GM21619 (cell line): ENCODE results near the gene PAQR3.

ENCODE experiments used
- ATAC-seq: cut with Tn5 transposase; IDR thresholded peaks from one replicate; pipeline ENCODE4 v1.9.1; 2021; ENCODE audit not compliant: unreplicated experiment

The PAQR3 gene, protein sequence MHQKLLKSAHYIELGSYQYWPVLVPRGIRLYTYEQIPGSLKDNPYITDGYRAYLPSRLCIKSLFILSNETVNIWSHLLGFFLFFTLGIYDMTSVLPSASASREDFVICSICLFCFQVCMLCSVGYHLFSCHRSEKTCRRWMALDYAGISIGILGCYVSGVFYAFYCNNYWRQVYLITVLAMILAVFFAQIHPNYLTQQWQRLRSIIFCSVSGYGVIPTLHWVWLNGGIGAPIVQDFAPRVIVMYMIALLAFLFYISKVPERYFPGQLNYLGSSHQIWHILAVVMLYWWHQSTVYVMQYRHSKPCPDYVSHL

DNA sequence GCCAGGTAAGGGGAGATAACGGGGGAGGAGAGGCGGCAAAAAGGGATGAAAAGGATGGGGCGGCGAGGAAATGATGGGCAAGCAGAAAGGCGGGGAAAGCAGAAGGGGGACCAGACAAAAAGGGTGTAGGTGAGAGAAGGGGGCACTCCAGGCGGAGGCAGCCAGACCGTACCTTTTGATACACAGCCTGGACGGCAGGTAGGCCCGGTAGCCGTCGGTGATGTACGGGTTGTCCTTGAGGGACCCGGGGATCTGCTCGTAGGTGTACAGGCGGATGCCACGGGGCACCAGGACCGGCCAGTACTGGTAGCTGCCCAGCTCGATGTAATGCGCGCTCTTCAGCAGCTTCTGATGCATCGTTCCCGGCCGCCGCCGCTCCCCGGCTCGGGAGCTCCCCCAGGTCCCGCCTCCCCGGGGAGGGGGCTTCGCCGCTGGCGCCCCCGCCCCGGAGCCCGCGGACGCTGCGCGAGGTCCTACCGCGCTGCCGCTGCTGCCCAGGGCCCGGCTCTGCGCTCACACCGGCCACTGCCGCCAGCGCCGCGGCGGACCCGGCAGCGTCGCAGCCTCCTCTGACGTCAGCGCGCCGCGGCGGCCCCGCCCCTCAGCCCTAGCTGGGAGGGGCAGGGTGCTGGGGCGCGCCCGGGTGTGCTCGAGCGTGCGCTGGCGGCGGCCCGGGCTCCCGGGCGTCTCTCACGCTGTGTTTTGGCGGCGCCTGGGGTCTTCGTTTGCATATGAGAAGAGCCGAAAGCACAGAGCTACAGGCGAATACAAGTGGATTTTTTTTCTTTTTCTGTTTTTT lies at the start of gene PAQR3:
PAQR3 (minus strand) TSS at position 571 of the 799 bp plus-strand sequence; CDS start at position 357, 214 bp downstream.
- peak; percentile 96 for ATAC-seq

DNA sequence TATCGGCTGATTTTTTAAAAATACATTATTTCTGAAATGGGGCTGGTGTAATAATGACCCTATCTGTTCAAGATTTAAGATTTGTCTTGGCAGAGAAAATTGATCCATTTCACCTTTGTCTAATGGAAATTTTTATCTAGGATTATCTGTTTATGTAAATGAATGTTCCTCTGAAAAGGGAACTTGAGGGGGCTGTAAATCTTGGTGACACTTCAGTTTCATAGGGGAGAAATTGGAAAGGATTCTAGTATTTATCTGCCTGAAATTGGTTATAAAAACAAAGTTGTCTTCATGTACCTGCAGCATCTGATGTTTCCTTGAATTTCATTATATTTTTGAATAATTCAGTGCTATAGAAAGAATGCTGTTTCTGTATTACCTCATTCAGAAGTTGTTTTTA lies 48.4 kb upstream of the PAQR3 start:
- no peak for ATAC-seq

DNA sequence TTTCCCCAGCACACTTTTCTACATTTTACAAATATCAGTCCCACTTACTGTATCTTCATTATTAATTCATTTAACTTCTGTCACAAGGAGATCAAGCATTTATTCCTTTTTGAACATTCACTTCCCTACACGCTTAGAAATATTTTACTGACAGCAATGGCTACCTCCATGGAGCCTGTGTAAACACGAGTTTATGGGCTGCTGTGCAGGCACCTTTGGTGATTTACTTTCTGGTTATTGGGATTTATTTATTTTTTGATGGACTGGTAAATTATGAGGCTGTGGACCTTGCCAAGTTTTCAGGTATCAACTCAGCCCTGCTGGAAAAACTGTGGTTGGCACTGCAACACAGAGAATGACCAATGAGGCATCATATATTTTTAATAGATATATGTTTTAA lies 45.4 kb upstream of the PAQR3 start:
- no peak for ATAC-seq

DNA sequence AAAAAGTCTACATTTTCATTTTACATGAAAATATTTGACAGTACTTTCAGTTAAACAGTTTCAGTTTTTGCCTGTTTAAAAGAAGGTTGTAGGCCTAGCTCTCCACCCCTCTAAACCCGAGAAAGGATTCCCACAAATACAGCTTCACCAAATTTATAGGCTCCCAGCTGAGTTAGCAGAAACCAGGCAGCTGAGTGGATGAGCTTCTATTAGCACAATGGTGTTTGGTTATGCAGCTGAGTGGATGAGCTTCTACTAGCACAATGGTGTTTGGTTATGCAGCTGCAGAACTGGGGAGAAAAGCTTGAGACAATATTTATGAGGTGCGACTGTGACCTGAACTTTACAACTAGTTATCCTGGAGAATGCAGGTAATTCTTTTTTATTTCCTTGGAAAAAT lies 36.6 kb upstream of the PAQR3 start:
- no peak for ATAC-seq

DNA sequence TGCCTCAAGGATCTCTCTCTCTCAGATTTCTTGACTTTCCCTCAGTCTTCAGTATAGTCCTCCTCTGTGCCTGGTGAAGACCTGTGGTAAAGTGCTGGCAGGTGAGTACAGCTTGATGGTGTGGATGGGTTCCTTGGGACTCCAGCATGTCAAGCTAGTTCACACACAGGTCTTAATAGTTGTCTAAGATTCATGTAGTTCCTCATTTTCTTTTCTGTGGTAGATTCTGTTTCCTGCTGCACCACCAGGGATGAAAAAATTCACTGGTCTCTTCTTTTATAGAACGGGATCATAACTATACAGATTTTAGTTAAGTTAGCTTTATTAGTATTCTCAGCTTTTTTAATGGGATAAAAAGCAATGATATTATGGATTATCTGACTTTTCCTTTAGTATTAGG lies 32.5 kb upstream of the PAQR3 start:
- ATAC-seq, result no peak

DNA sequence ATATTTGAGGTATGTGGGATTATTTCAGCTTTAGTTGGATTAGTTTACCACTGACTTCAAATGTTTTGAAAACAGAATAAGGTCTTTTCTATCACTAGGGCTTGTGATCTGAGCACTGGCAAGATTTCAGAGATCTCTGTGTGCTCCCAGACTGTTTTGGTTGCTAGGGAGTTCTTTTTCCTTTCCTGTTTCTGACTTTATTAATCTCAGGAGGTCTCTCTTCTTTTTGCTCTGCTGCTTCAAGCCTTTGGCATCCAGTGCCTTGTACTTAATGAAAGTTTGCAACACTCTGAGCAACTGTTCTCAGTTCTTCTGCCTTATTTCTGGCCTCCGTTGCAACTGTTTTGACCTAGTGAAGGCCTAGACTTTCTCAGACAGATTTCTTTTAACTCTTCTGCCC lies 32.1 kb upstream of the PAQR3 start:
- no peak for ATAC-seq

DNA sequence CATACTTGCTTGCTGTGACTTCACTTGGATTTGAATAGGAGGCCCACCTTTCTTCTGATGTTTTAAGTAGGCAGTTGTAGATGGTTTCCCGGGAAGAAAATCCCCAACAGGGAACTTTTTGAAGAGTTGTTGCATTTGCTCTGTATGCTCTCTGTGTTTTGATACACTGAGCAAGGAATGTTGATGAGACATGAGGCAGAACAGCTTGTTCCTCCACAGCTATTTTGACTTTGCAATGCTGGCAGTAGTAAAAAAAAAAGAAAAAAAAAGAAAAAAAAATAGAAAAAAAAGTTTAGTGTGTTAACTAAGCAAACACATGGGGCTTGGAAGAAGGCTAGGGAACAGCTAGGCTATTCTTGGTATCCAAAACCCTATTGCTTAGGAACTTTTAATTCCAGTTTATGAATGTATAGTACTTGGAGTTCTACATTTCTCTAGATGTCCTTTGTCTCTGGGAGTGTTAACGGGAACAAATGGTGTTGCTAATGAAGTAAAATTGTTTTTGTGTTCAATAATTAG lies 23.4 kb upstream of the PAQR3 start:
- ATAC-seq, result no peak

DNA sequence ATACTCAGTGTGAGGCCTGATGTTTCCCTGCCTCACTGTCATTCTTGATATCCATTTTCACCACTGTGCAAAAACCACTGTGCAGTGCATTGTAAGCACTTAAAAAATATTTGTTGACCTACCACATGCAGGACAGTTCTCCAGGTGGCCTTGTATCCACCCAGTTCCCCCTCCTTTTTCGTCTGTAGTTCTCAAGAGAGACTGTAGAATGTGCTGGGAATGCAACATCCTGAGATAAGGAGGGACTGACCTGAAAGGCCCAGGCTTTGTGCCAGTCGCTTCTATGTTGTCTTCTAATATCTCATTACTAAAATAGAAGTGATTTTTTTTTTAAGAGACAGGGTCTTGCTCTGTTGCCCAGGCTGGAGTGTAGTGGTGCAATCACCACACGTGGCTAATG lies 21.7 kb upstream of the PAQR3 start:
- ATAC-seq, result no peak

DNA sequence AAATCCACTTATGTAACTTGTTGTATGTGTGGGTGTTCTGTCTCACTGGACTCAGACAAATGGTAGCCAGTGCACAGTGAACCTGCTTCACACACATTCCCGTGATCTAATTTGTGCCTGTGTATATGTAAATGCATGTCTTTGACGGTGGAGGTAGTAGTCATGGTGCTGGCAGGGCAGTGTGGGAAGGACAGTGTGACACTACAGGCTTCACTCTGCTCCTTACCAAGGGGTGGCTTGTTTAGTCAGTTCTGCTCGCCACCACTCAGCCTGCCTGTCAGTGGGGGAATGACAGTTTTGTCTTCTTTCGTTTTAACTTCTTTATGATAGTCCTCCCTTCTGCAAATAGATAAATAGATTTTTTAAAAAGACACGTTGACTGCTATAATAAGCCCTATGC lies 17.7 kb upstream of the PAQR3 start:
- no peak for ATAC-seq

DNA sequence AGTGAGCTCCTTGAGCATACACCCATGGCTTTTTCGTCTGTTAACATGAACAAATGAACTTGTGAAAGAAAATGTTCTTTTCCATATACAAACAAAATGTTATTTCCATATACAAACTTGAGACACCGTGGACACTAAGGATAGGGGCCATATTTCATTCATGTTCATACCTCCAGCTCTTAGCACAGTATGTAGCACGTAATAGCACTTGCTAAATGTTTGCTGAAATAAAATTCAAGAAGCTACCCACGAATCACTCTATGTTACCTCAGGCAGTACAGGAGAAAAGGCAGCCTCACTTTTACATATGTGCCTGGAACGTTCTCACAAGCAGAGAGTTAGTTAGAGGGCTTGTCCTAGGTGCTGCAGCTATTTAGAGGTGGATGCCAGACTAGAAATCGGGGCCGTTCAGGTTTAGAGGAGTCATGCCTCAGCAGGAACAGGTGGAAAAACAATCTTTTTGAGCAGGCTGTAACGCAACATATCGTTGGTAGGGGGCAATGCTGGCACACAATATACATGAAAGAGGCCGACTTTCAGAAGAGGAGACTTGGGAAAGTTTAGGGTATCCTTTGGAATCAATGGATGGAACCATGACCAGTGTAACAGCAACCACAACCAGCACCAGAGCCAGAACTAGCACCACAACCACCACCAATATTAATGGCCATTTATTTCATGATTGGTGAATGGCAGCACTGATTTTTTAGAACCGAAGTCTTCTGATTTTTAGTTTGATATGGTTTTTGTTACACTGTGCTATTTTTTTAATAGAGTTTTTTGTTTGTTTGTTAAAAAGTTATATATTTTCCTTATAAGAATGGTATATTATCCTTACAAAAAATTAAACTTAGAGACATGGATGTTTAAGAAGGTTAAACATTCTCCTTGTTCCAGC lies 14.8 kb upstream of the PAQR3 start:
- ATAC-seq, result no peak

DNA sequence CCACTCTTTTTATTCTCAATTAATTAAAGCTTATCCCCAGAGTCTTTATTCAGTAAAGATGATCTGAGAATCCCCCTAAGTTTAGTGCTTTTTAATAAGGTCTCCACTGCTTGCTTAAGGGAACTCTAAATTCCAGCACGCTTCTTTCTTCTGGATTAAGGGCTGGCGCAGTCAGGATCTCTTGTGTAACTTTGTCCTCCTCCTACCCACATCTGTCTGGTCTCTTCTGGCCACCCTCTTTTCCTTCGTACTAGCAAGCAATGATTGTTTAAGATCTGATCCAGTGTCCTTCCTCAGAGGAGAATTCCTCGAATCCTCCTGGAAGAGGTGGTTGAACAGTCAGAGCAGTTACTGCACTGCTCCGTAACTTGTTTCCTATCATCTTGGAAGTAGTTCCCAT lies 14.0 kb upstream of the PAQR3 start:
- ATAC-seq, result no peak

DNA sequence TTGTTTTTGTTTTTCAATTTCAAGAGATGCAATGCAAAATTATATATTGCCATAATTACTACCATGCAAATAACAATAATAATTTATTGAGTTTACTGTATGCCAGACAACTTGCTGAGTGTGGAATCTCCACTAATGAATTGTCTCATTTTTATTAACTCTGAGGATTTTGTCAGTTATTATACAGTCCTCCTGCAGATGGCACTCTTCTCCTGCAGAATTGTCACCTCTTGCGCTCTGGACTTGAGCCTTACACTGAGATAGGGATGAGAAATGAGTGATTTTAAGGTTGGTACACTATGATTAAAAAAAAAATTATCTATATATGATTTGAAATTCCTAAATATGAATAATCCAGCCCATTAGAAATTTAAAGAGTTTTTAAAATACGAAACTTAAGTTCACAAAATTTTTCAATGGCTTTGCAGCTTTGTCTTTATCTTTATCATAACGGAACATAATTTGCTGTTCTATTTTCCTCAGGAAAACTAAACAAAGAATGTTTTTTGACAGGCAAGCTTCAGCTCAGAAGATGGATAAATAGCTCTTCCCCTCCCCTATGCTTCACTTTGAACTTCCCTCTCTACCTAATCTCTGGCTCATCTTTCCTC lies 12.7 kb upstream of the PAQR3 start:
- peak; percentile 88 for ATAC-seq

DNA sequence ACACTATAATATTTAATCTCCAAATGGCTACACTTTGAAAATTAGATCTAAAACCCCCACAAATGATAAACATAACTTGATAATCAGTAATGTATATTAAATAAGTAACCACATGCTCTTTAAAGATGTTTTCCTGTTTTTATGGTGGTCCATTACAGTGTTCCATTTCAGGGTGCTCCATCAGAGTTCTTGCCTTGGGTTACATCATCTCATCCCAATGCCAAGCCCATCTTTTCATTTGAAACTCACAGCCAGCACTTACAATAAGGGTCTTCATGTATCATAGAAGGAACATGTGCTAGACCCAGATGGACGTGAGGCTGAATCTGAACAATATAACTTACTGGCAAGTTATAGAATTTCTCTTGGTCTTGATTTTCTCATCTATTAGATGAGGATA lies 10.5 kb upstream of the PAQR3 start:
- ATAC-seq, result no peak

DNA sequence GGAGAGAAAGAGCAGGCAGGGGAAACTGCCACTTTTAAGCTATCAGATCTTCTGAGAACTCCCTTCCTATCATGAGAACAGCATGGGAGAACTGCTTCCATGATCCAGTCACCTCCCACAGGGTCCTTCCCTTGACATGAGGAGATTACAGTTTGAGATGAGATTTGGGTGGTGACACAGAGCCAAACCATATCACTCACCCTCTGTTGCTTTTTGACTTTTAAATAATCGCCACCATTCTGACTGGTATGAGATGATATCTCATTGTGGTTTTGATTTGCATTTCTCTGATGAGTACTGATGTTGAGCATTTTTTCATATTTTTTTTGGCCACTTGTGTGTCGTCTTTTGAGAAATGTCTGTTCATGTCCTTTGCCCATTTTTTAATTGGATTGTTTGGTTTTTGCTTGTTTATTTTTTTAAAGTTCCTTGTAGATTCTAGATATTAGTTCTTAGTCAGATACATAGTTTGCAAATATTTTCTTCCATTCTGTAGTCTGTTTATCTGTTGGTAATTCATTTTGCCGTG lies 6.5 kb upstream of the PAQR3 start:
- ATAC-seq, result no peak

DNA sequence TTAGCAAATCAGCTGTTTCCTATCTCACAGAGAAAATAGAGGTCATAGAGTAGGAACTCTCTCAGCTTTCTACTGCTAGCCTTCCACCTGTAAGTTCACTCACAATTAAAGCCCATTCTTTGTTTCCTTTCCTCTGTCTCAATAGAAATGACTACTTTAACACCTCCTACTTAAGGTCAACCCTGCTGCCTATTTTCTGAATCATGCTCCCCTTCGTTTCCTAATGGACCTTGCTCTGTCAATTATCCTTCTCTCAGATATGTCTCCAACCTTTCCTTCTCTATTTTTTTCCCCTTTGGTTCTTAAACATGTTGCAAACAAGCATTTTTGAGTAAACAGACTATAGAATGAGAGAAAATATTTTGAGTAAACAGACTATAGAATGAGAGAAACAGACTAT lies 5.1 kb upstream of the PAQR3 start:
- no peak for ATAC-seq

DNA sequence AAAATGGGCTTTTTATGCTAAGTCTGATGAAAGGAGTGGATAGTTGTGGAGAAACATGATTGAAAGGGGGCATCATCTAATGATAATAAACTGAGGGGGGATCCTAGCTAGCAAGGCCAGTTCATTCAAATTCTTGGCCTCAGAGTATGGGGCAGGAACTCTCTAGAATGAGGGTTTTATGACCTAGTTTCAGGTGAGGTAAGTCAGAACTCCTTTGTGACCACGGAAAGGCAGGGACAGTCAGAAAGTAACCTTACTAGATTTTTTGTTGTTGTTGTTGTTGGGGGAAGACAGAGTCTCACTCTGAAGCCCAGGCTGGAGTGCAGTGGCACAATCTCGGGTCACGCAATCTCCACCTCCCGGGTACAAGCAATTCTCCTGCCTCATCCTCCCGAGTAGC lies 1.5 kb upstream of the PAQR3 start:
- ATAC-seq, result no peak

DNA sequence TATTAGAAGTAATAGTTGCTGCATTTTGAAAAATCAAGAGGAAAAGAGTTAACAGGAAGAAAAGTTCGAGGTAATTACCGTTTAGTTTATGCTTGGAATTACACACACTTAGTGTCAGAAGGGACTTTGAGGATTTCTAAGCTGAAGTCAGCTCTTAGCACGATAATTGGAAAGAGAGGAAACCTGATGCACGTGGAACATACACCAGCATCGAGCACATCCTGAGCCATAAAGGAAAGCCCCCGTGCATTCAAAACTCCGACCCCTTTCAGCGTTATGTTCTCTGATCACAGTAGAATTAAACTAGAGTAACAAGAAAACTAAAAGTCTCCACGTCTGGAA lies 400 bp upstream of the PAQR3 start:
- peak; percentile 22 for ATAC-seq

DNA sequence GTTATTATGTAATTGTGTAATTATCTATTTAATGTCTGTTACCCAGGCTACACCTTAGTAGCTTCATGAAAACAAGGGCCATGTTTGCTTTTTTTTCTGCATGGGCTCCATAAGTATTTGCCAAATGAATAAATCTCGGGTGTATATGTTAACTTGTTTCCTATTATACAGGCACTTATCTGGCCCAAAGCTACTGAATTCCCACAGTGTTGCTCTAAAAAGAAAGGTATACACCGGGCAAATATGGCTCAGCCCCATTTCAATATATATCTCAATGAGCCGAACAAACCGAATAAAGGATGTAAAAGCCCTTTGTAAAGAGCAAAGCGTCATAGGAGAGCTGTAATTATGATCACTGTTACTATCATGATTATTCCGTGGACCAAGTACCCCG lies 767 bp downstream of the PAQR3 start:
- ATAC-seq, result no peak

DNA sequence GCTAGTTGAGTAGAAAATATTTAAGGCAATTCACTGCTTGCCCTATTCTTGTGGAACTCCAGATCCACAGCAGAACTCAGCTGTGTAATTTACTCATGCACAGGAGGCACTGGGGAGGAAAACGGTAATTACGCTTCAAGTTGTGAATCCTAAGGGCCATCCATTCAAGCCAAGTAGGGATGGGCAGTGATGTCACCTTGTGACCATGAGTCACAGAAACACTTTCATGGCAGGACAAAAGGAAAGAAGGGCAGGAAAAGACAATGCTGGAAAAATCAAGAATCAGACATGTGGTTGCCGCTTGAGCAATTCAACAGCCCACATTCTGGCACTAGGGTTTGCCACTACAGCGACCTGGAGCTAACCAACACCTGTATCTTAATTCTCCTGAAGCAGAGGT lies 1.4 kb downstream of the PAQR3 start:
- no peak for ATAC-seq

DNA sequence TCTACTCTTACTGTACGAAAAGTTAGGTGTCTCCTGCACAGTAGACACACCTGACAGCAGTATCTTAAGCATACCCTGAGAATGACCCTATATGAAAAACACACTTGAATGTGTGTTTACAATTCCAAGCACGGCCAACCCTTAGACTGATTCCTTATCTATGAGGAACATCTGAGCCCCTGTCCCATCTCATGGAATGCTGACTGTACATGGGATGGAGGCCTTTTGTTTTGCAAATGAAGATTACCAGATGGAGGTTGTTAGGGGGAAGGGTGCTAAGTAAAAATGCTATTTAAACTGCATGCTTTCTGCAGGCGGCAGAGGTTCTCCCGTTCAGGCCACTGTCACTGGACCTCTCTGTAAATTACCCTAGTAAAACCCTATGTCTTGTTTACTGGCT lies 2.2 kb downstream of the PAQR3 start:
- no peak for ATAC-seq
